ENCODE data around the gene HSD3B1. TPM values are rescaled to one million over a fixed set of nuclear protein-coding genes. Genes with fewer than 3 reads are reported as not detected.

Gene HSD3B1
- total RNA-seq, 1 donor from 2014 or later, result not detected

- no peak overlapping the region for H3K27ac Mint-ChIP-seq
- no peak for DNase-seq (ENCODE audit: low spot score, unreplicated experiment)
- peaks cover 14% of the 10 kb centered on the region for H3K27me3 Mint-ChIP-seq
- no peak for TF ChIP-seq CTCF (IDR thresholded peaks at IDR 0.05; ENCODE audit: unreplicated experiment)
- peaks cover 4% of the 10 kb centered on the region for H3K4me1 Mint-ChIP-seq (ENCODE audit: low read depth)
- no peak overlapping the region for H3K4me3 Mint-ChIP-seq (ENCODE audit: low read depth)
- H3K9me3 Mint-ChIP-seq (ENCODE audit: low read depth), result no peaks in the 10 kb centered on the region
- H3K36me3 Mint-ChIP-seq (ENCODE audit: insufficient read depth), result no peaks in the 10 kb centered on the region
Observed at GRCh38 chr1:119564548-119564947, 57.5 kb downstream of the HSD3B1 start.

Other genes with a start within 250 kb of the HSD3B1 start
- gene HAO2, start 138.4 kb upstream of the HSD3B1 start, total RNA-seq, result not detected in 2 replicates
- not detected in 2 replicates for gene HSD3B2, start 92.1 kb upstream of the HSD3B1 start, total RNA-seq
- 21.3 and 22.3 TPM in 2 replicates for gene ZNF697, start 141.1 kb downstream of the HSD3B1 start, total RNA-seq
- 428 and 452 TPM in 2 replicates for gene PHGDH, start 204.7 kb downstream of the HSD3B1 start, total RNA-seq

All from progenitor cell of endocrine pancreas (in vitro differentiated cells).